ENCODE measurements around the gene ITGB2.

- TF ChIP-seq CTCF (IDR thresholded peaks at IDR 0.05 in 2 of 3, conservative IDR thresholded peaks at IDR 0.05 in 1 of 3; ENCODE audit: borderline replicate concordance in 1 of 3, insufficient read depth in 1 of 3, low read depth in 2 of 3, low read length in 2 of 3), result no peak
- TF ChIP-seq ZNF274 (IDR thresholded peaks at IDR 0.05; ENCODE audit: low read depth, low read length), result no peak
- TF ChIP-seq REST (IDR thresholded peaks at IDR 0.05; ENCODE audit: low read depth), result no peak
- no peak for TF ChIP-seq POLR2A (IDR thresholded peaks at IDR 0.05; ENCODE audit: borderline replicate concordance, extremely low read depth, insufficient read depth, insufficient read length)
These were observed 84.4 kb downstream of the ITGB2 start for GRCh38 chr21:44836349-44836665.
